Liver (tissue), 9 donors: ENCODE data around the gene LSM14B. TPM values are rescaled to one million over a fixed set of nuclear protein-coding genes. Genes with fewer than 3 reads are reported as not detected.

Source experiments
- DNase-seq: peaks from one replicate; pipeline ENCODE4 v3.0.0-alpha.2; 2017; ENCODE audit warnings: low spot score
- H3K27ac ChIP-seq, 2 donors: one replicate each; pipeline ENCODE4 v1.7.0; 2013; ENCODE audit warnings: inconsistent platforms in 2 of 2, low read length in 2 of 2, control low read depth in 1 of 2, low read depth in 1 of 2, mild to moderate bottlenecking in 1 of 2
- H3K27me3 ChIP-seq, 4 donors: one replicate each; pipeline versions ENCODE4 v1.6.1 to v1.7.0; 2013; ENCODE audit warnings: low read length in 3 of 4, inconsistent platforms in 1 of 4, mild to moderate bottlenecking in 1 of 4, moderate library complexity in 1 of 4; ENCODE audit not compliant: control insufficient read depth in 4 of 4, insufficient read depth in 4 of 4
- H3K36me3 ChIP-seq, 4 donors: one replicate each; pipeline versions ENCODE4 v1.6.1 to v1.7.0; 2013; ENCODE audit warnings: low read length in 3 of 4, mild to moderate bottlenecking in 3 of 4, low read depth in 1 of 4, moderate library complexity in 1 of 4; ENCODE audit not compliant: control insufficient read depth in 4 of 4, insufficient read depth in 3 of 4
- H3K4me1 ChIP-seq, 4 donors: one replicate each; pipeline versions ENCODE4 v1.6.1 to v1.7.0; 2013; ENCODE audit warnings: low read length in 3 of 4, mild to moderate bottlenecking in 3 of 4, moderate library complexity in 1 of 4; ENCODE audit not compliant: control insufficient read depth in 4 of 4, insufficient read depth in 4 of 4
- H3K4me3 ChIP-seq, 3 donors: one replicate each; pipeline versions ENCODE4 v1.6.1 to v1.7.0; 2013; ENCODE audit warnings: low read length in 3 of 3, control low read depth in 1 of 3, low read depth in 1 of 3, mild to moderate bottlenecking in 1 of 3
- H3K9ac ChIP-seq, 2 donors: one replicate each; pipeline ENCODE4 v1.7.0; 2013; ENCODE audit warnings: low read length in 2 of 2, mild to moderate bottlenecking in 2 of 2, moderate library complexity in 2 of 2, control low read depth in 1 of 2, low read depth in 1 of 2
- H3K9me3 ChIP-seq, 4 donors: one replicate each; pipeline versions ENCODE4 v1.6.1 to v1.7.0; 2013; ENCODE audit warnings: low read length in 3 of 4; ENCODE audit not compliant: control insufficient read depth in 4 of 4
- ATF3 ChIP-seq: IDR thresholded peaks from 2 replicates; pipeline ENCODE4 v1.6.1; 2016; ENCODE audit warnings: antibody characterized with exemption
- CTCF ChIP-seq: fragments of 150-350 bp; IDR thresholded peaks from 2 replicates; pipeline ENCODE4 v1.5.1; 2017; ENCODE audit warnings: improper control_type of control experiment, low read depth, low read length; ENCODE audit not compliant: missing input control
- EGR1 ChIP-seq, 2 donors: IDR thresholded peaks; 2 replicates each; pipeline ENCODE4 v1.6.1; 2016 to 2018; ENCODE audit warnings: antibody characterized with exemption in 2 of 2, low read depth in 2 of 2
- FOXA1 ChIP-seq: IDR thresholded peaks from 2 replicates; pipeline ENCODE4 v1.6.1; 2016; ENCODE audit warnings: antibody characterized with exemption
- FOXA2 ChIP-seq: IDR thresholded peaks from 2 replicates; pipeline ENCODE4 v1.6.1; 2016; ENCODE audit warnings: antibody characterized with exemption
- HNF4G ChIP-seq: IDR thresholded peaks from 2 replicates; pipeline ENCODE4 v1.6.1; 2016; ENCODE audit warnings: antibody characterized with exemption
- RAD21 ChIP-seq, 2 donors: IDR thresholded peaks; 2 replicates each; pipeline ENCODE4 v1.6.1; 2016; ENCODE audit warnings: antibody characterized with exemption in 2 of 2, mild to moderate bottlenecking in 2 of 2
- REST ChIP-seq: IDR thresholded peaks from 2 replicates; pipeline ENCODE4 v1.6.1; 2016; ENCODE audit warnings: antibody characterized with exemption, mild to moderate bottlenecking
- RXRA ChIP-seq, 2 donors: IDR thresholded peaks; 2 replicates each; pipeline ENCODE4 v1.6.1; 2017 to 2018; ENCODE audit warnings: antibody characterized with exemption in 2 of 2, mild to moderate bottlenecking in 1 of 2
- SP1 ChIP-seq: IDR thresholded peaks from 2 replicates; pipeline ENCODE4 v1.6.1; 2018; ENCODE audit warnings: antibody characterized with exemption, mild to moderate bottlenecking
- TAF1 ChIP-seq: conservative IDR thresholded peaks from 2 replicates; pipeline ENCODE4 v1.6.1; 2016; ENCODE audit warnings: antibody characterized with exemption, mild to moderate bottlenecking
- YY1 ChIP-seq: IDR thresholded peaks from 2 replicates; pipeline ENCODE4 v1.6.1; 2016; ENCODE audit warnings: antibody characterized with exemption, mild to moderate bottlenecking
- WGBS: extraction: QIAGEN DNeasy Blood & Tissue Kit; methylation state at CpG from one replicate; pipeline ENCODE4 v1.1.7; 2013; 5-methylcytosine and 5-hydroxymethylcytosine counted together
- polyA plus RNA-seq, 2 donors: library from polyadenylated mRNA; stranded (reverse) in 1 of 2; unstranded in 1 of 2; fragments of 200-250 nt in 1 of 2; fragments of >200 nt in 1 of 2; fragmentation: Nextera tagmentation in 1 of 2; extraction: Ambion mirVana in 1 of 2; gene quantifications; one replicate each; pipeline versions ENCODE4 v1.2.1 to v1.2.3, GENCODE V29; 2013 to 2015
- total RNA-seq, 2 donors: library from RNA; depleted of rRNA; stranded (reverse); fragments of >200 nt; gene quantifications; one replicate each; pipeline ENCODE4 v1.2.3, GENCODE V29; 2014
- donor health status: healthy.
- donor health status: healthy.
- donor health status: healthy.
- donor health status: healthy.
- donor health status: healthy.

Gene LSM14B
- total and polyA plus RNA-seq, 4 donors = 0.99 to 15.9 (median 13.3) TPM

- 66% methylated on average over 8 of the region's 8 CpGs for WGBS
- no peak for TF ChIP-seq SP1
- TF ChIP-seq RAD21 (IDR thresholded peaks at IDR 0.05) = peak; percentile 77 to 80
- peak; percentile 68 for TF ChIP-seq CTCF
- peaks cover 9 to 37% (median 23%) of the 10 kb centered on the region in 4 donors for H3K4me1 ChIP-seq
Observed at GRCh38 chr20:62136283-62137091, 14.2 kb downstream of the LSM14B start.

GRCh38 chr20:62137092-62137384 is 14.8 kb downstream of the LSM14B start:
- no peak for TF ChIP-seq HNF4G
- TF ChIP-seq FOXA1 = no peak
- TF ChIP-seq CTCF = no peak
- TF ChIP-seq ATF3 = no peak
- TF ChIP-seq FOXA2 = no peak
- no peak for TF ChIP-seq REST
- no peak for TF ChIP-seq RXRA (IDR thresholded peaks at IDR 0.05)
- TF ChIP-seq TAF1 = no peak
- TF ChIP-seq EGR1 (IDR thresholded peaks at IDR 0.05; ENCODE audit: low read depth in 2 of 2) = no peak
- no peak for TF ChIP-seq YY1
- no peaks in the 10 kb centered on the region for H3K27me3 ChIP-seq
- peaks cover 9 to 42% (median 28%) of the 10 kb centered on the region in 4 donors for H3K4me1 ChIP-seq
- no peaks in the 10 kb centered on the region for H3K9me3 ChIP-seq
- peaks cover 18 to 64% (median 52%) of the 10 kb centered on the region in 4 donors for H3K36me3 ChIP-seq
- WGBS = 75% methylated on average over 6 of the region's 6 CpGs
- no peak overlapping the region for H3K4me3 ChIP-seq
- H3K9ac ChIP-seq = no peak overlapping the region
- DNase-seq = no peak
- H3K27ac ChIP-seq = no peak overlapping the region

More at GRCh38 chr20:62136283-62137091, 14.2 kb downstream of the LSM14B start:
- H3K4me3 ChIP-seq = no peak overlapping the region
- no peaks in the 10 kb centered on the region for H3K9me3 ChIP-seq
- H3K9ac ChIP-seq = no peak overlapping the region
- peak; percentile 67 for DNase-seq
- peaks cover 20 to 69% (median 58%) of the 10 kb centered on the region in 4 donors for H3K36me3 ChIP-seq
- no peaks in the 10 kb centered on the region for H3K27me3 ChIP-seq
- H3K27ac ChIP-seq = no peak overlapping the region
